HG03354 (cell line): ENCODE measurements around the gene ARL6IP6.
"Not testable (repeated sequence)": the region's sequence is repeated elsewhere in the genome, so short reads cannot be mapped to it uniquely, and the experiment has no call there.

Experiments
- ATAC-seq: cut with Tn5 transposase; IDR thresholded peaks from one replicate; pipeline ENCODE4 v1.9.1; 2021; ENCODE audit warnings: mild to moderate bottlenecking; ENCODE audit not compliant: unreplicated experiment, poor library complexity, severe bottlenecking

ARL6IP6 gene

GRCh38 chr2:152718909-152719645 is 657 bp downstream of the ARL6IP6 start:
- ATAC-seq: peak; percentile 34

- no peak for ATAC-seq
Observed at GRCh38 chr2:152720794-152721193, 2.4 kb downstream of the ARL6IP6 start.

GRCh38 chr2:152722639-152723038 is 4.2 kb downstream of the ARL6IP6 start:
- not testable (repeated sequence) for ATAC-seq

- ATAC-seq: no peak
Observed at GRCh38 chr2:152723918-152724317, 5.5 kb downstream of the ARL6IP6 start.

GRCh38 chr2:152729844-152730243 is 11.4 kb downstream of the ARL6IP6 start:
- peak; percentile 39 for ATAC-seq

GRCh38 chr2:152730591-152731333 is 12.3 kb downstream of the ARL6IP6 start:
- peak; percentile 85 for ATAC-seq

- ATAC-seq: not testable (repeated sequence)
Observed at GRCh38 chr2:152737509-152737908, 19.1 kb downstream of the ARL6IP6 start.

- no peak for ATAC-seq
Observed at GRCh38 chr2:152738438-152738837, 20.0 kb downstream of the ARL6IP6 start.

GRCh38 chr2:152739705-152740104 is 21.3 kb downstream of the ARL6IP6 start:
- not testable (repeated sequence) for ATAC-seq

- peak; percentile 91 for ATAC-seq
Observed at GRCh38 chr2:152740743-152741328, 22.4 kb downstream of the ARL6IP6 start.

GRCh38 chr2:152743002-152743401 is 24.6 kb downstream of the ARL6IP6 start:
- ATAC-seq: peak; percentile 83

- not testable (repeated sequence) for ATAC-seq
Observed at GRCh38 chr2:152747751-152748150, 29.3 kb downstream of the ARL6IP6 start.

GRCh38 chr2:152755029-152755428 is 36.6 kb downstream of the ARL6IP6 start:
- no peak for ATAC-seq

GRCh38 chr2:152759290-152760072 is 41.1 kb downstream of the ARL6IP6 start:
- no peak for ATAC-seq

- no peak for ATAC-seq
Observed at GRCh38 chr2:152761214-152761613, 42.8 kb downstream of the ARL6IP6 start.

- no peak for ATAC-seq
Observed at GRCh38 chr2:152762202-152762601, 43.8 kb downstream of the ARL6IP6 start.

- ATAC-seq: not testable (repeated sequence)
Observed at GRCh38 chr2:152763208-152763607, 44.8 kb downstream of the ARL6IP6 start.

GRCh38 chr2:152763651-152764050 is 45.2 kb downstream of the ARL6IP6 start:
- no peak for ATAC-seq

GRCh38 chr2:152766928-152767327 is 48.5 kb downstream of the ARL6IP6 start:
- ATAC-seq: no peak

GRCh38 chr2:152781175-152781574 is 62.8 kb downstream of the ARL6IP6 start:
- ATAC-seq: no peak
